GM12878 (cell line): ENCODE results near the gene FNDC11.

Source experiments
- BHLHE40 ChIP-seq, 2 experiments: fragments of 450-650 bp in 1 of 2; IDR thresholded peaks; 2 replicates each; pipeline ENCODE4 v1.6.1; 2011 to 2017; ENCODE audit warnings: low read depth in 2 of 2, borderline replicate concordance in 1 of 2, improper control_type of control experiment in 1 of 2, low read length in 1 of 2, mild to moderate bottlenecking in 1 of 2
- CBFB ChIP-seq: IDR thresholded peaks from 2 replicates; pipeline ENCODE4 v1.6.1; 2016; ENCODE audit warnings: antibody characterized with exemption, low read depth
- HDGF ChIP-seq: fragments of 450-650 bp; IDR thresholded peaks from 2 replicates; pipeline ENCODE4 v1.6.1; 2016; ENCODE audit warnings: antibody characterized with exemption
- IKZF2 ChIP-seq, 2 experiments: fragments of 450-650 bp; IDR thresholded peaks; 2 replicates each; pipeline ENCODE4 v1.6.1; 2017; ENCODE audit warnings: mild to moderate bottlenecking in 2 of 2, moderate library complexity in 2 of 2
- KAT2A ChIP-seq: conservative IDR thresholded peaks from 2 replicates; pipeline ENCODE4 v1.6.1; 2011; ENCODE audit warnings: low read depth, low read length; ENCODE audit not compliant: control insufficient read depth
- MXI1 ChIP-seq: fragments of 150-350 bp; IDR thresholded peaks from 2 replicates; pipeline ENCODE4 v1.6.1; 2011; ENCODE audit warnings: low read depth, mild to moderate bottlenecking, inconsistent platforms, low read length, improper control_type of control experiment
- MYC ChIP-seq: IDR thresholded peaks from 2 replicates; pipeline ENCODE4 v1.6.1; 2011; ENCODE audit warnings: mild to moderate bottlenecking, low read length, moderate library complexity, inconsistent platforms; ENCODE audit not compliant: insufficient read depth, insufficient replicate concordance, insufficient read length, severe bottlenecking
- POLR2A ChIP-seq: IDR thresholded peaks from 2 replicates; pipeline ENCODE4 v1.6.1; 2011; ENCODE audit warnings: low read depth, mild to moderate bottlenecking, low read length
- RB1 ChIP-seq: fragments of 450-650 bp; formaldehyde crosslinking; IDR thresholded peaks from 2 replicates; pipeline ENCODE4 v1.6.1; 2017; ENCODE audit warnings: mild to moderate bottlenecking, borderline replicate concordance
- RFX5 ChIP-seq: IDR thresholded peaks from 2 replicates; pipeline ENCODE4 v1.6.1; 2011; ENCODE audit warnings: low read depth, low read length, improper control_type of control experiment
- ZZZ3 ChIP-seq: IDR thresholded peaks from 2 replicates; pipeline ENCODE4 v1.6.1; 2011; ENCODE audit warnings: low read depth; ENCODE audit not compliant: control insufficient read depth, insufficient read length
- TF ChIP-seq, protein P1 (sequence below): fragments of 450-650 bp; IDR thresholded peaks from 2 replicates; pipeline ENCODE4 v1.6.1; 2017; ENCODE audit warnings: mild to moderate bottlenecking
- TF ChIP-seq, protein P2 (sequence below): fragments of 450-650 bp; conservative IDR thresholded peaks from 2 replicates; pipeline ENCODE4 v1.6.1; 2017; ENCODE audit warnings: mild to moderate bottlenecking, moderate library complexity
- TF ChIP-seq, protein P3 (sequence below), 3 experiments: IDR thresholded peaks in 2 of 3; conservative IDR thresholded peaks in 1 of 3; 2 replicates each; pipeline ENCODE4 v1.5.1; 2011; ENCODE audit warnings: low read depth in 3 of 3, low read length in 3 of 3, mild to moderate bottlenecking in 3 of 3, control low read depth in 2 of 3, moderate library complexity in 2 of 3, inconsistent platforms in 1 of 3, mixed read lengths in 1 of 3; ENCODE audit not compliant: control insufficient read depth in 2 of 3, insufficient read depth in 1 of 3; ENCODE audit errors: extremely low read depth in 1 of 3

DNA sequence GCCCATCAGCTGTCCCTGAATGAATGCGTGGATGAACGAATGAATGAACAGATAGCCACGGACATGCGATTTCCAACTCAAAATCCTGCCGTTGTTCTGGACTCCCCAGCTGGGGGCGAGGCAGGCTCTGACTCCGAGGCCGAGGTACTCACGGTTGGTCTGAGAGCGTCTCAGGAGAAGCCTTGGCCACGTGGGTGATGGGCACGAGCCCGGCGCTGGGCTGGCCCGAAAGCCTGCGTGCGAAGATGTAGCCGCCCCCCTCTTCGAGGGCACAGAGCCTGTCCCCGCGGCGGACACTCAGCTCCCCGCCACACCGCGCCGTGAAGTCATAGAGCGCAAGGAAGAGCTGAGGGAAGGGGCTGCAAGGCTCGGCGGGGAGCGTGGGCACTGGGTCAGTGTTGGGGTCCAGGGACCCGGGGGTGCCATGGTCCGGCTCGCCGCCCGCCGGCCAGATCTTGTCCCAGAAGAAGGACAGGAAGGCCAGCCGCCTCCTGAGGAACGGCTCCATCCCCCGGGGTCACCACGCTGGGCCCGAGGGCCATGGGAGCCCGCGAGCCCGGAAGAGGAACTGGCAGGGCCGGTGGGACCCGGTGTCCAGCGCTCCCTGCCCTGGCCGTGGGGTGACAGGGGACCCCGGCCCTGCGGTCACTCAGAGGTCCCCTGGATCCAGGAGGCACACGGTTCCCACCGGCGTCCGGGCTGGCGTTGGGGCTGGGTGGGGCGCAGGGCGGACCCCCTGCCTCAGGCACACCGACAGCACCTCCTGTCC, 6.8 kb upstream of the FNDC11 start:
- no peak for TF ChIP-seq IKZF2 (IDR thresholded peaks at IDR 0.05)
- no peak for TF ChIP-seq CBFB
- TF ChIP-seq, protein P1, sequence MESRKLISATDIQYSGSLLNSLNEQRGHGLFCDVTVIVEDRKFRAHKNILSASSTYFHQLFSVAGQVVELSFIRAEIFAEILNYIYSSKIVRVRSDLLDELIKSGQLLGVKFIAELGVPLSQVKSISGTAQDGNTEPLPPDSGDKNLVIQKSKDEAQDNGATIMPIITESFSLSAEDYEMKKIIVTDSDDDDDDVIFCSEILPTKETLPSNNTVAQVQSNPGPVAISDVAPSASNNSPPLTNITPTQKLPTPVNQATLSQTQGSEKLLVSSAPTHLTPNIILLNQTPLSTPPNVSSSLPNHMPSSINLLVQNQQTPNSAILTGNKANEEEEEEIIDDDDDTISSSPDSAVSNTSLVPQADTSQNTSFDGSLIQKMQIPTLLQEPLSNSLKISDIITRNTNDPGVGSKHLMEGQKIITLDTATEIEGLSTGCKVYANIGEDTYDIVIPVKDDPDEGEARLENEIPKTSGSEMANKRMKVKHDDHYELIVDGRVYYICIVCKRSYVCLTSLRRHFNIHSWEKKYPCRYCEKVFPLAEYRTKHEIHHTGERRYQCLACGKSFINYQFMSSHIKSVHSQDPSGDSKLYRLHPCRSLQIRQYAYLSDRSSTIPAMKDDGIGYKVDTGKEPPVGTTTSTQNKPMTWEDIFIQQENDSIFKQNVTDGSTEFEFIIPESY, result no peak
- no peak for TF ChIP-seq ZZZ3
- TF ChIP-seq POLR2A, result no peak
- no peak for TF ChIP-seq MYC
- TF ChIP-seq, protein P2, sequence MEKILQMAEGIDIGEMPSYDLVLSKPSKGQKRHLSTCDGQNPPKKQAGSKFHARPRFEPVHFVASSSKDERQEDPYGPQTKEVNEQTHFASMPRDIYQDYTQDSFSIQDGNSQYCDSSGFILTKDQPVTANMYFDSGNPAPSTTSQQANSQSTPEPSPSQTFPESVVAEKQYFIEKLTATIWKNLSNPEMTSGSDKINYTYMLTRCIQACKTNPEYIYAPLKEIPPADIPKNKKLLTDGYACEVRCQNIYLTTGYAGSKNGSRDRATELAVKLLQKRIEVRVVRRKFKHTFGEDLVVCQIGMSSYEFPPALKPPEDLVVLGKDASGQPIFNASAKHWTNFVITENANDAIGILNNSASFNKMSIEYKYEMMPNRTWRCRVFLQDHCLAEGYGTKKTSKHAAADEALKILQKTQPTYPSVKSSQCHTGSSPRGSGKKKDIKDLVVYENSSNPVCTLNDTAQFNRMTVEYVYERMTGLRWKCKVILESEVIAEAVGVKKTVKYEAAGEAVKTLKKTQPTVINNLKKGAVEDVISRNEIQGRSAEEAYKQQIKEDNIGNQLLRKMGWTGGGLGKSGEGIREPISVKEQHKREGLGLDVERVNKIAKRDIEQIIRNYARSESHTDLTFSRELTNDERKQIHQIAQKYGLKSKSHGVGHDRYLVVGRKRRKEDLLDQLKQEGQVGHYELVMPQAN, result no peak
- TF ChIP-seq HDGF, result no peak
- no peak for TF ChIP-seq MXI1
- TF ChIP-seq BHLHE40 (IDR thresholded peaks at IDR 0.05; ENCODE audit: borderline replicate concordance in 1 of 2, low read depth in 2 of 2, low read length in 1 of 2), result no peak
- TF ChIP-seq RFX5, result no peak
- TF ChIP-seq KAT2A, result no peak
- TF ChIP-seq RB1, result no peak
- TF ChIP-seq, protein P3, sequence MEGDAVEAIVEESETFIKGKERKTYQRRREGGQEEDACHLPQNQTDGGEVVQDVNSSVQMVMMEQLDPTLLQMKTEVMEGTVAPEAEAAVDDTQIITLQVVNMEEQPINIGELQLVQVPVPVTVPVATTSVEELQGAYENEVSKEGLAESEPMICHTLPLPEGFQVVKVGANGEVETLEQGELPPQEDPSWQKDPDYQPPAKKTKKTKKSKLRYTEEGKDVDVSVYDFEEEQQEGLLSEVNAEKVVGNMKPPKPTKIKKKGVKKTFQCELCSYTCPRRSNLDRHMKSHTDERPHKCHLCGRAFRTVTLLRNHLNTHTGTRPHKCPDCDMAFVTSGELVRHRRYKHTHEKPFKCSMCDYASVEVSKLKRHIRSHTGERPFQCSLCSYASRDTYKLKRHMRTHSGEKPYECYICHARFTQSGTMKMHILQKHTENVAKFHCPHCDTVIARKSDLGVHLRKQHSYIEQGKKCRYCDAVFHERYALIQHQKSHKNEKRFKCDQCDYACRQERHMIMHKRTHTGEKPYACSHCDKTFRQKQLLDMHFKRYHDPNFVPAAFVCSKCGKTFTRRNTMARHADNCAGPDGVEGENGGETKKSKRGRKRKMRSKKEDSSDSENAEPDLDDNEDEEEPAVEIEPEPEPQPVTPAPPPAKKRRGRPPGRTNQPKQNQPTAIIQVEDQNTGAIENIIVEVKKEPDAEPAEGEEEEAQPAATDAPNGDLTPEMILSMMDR (IDR thresholded peaks at IDR 0.05 in 2 of 3, conservative IDR thresholded peaks at IDR 0.05 in 1 of 3; ENCODE audit: control insufficient read depth in 2 of 3, extremely low read depth in 1 of 3, insufficient read depth in 1 of 3, low read depth in 3 of 3, low read length in 3 of 3), result no peak
